ENCODE measurements around the gene TPGS1. TPM values are rescaled to one million over a fixed set of nuclear protein-coding genes. Genes with fewer than 3 reads are reported as not detected.
A peak's percentile ranks its signal among the peaks of the same experiment; 100 is the strongest.

Gene TPGS1
- total RNA-seq, 3 donors from 2014 or later, result 15.5 to 20.6 (median 16.0) TPM

GRCh38 chr19:533364-534058 is 26.2 kb downstream of the TPGS1 start:
- TF ChIP-seq CTCF (IDR thresholded peaks at IDR 0.05), result no peak
- no peak for ATAC-seq
- no peak for DNase-seq
- intact Hi-C loops (cut with DNase I, micrococcal nuclease), result no loop called here
- peaks cover 21% of the 10 kb centered on the region for H3K4me1 ChIP-seq (ENCODE audit: low read depth)
- H3K9me3 ChIP-seq, result no peaks in the 10 kb centered on the region
- no peak overlapping the region for H3K4me3 ChIP-seq
- peaks cover 9% of the 10 kb centered on the region for H3K36me3 ChIP-seq (ENCODE audit: low read depth)

- intact Hi-C loops (cut with DNase I, micrococcal nuclease), result no loop called here
- no peak for ATAC-seq
- no peak for DNase-seq
Observed at GRCh38 chr19:534088-534487, 26.8 kb downstream of the TPGS1 start.

GRCh38 chr19:535017-535835 is 27.9 kb downstream of the TPGS1 start:
- ATAC-seq, result no peak
- Histone ChIP-seq H3K36me3 (ENCODE audit: low read depth) (peaks cover 9% of the 10 kb centered on the region), H3K9me3 (no peaks in the 10 kb centered on the region), H3K4me3 (no peak overlapping the region), H3K4me1 (ENCODE audit: low read depth) (peaks cover 21% of the 10 kb centered on the region)
- intact Hi-C loops (cut with DNase I, micrococcal nuclease), result no loop called here
- TF ChIP-seq CTCF (IDR thresholded peaks at IDR 0.05), result no peak
- DNase-seq, result peak in 1 of 3 donors; percentile 53

More at GRCh38 chr19:534088-534487, 26.8 kb downstream of the TPGS1 start:
- Histone ChIP-seq H3K4me3 (no peak overlapping the region), H3K36me3 (ENCODE audit: low read depth) (peaks cover 9% of the 10 kb centered on the region), H3K4me1 (ENCODE audit: low read depth) (peaks cover 21% of the 10 kb centered on the region), H3K9me3 (no peaks in the 10 kb centered on the region)
- no peak for TF ChIP-seq CTCF (IDR thresholded peaks at IDR 0.05)

- intact Hi-C loops (cut with DNase I, micrococcal nuclease), result no loop called here
- H3K36me3 ChIP-seq (ENCODE audit: low read depth), result peaks cover 9% of the 10 kb centered on the region
- H3K4me3 ChIP-seq, result no peak overlapping the region
- H3K9me3 ChIP-seq, result no peaks in the 10 kb centered on the region
- TF ChIP-seq CTCF (IDR thresholded peaks at IDR 0.05), result no peak
- no peak for ATAC-seq
- peak in 1 of 3 donors; percentile 50 for DNase-seq
- peaks cover 21% of the 10 kb centered on the region for H3K4me1 ChIP-seq (ENCODE audit: low read depth)
Observed at GRCh38 chr19:536031-536880, 29.0 kb downstream of the TPGS1 start.

- ATAC-seq (no peak), DNase-seq (no peak)
- H3K4me1 ChIP-seq (ENCODE audit: low read depth), result peaks cover 21% of the 10 kb centered on the region
- peaks cover 9% of the 10 kb centered on the region for H3K36me3 ChIP-seq (ENCODE audit: low read depth)
- H3K9me3 ChIP-seq, result no peaks in the 10 kb centered on the region
- TF ChIP-seq CTCF (IDR thresholded peaks at IDR 0.05), result no peak
- intact Hi-C loops (cut with DNase I, micrococcal nuclease), result no loop called here
- H3K4me3 ChIP-seq, result no peak overlapping the region
Observed at GRCh38 chr19:536881-537404, 29.6 kb downstream of the TPGS1 start.

Measured in mucosa of descending colon (tissue), 3 donors.